ENCODE results near the gene GNB1L. TPM values are rescaled to one million over a fixed set of nuclear protein-coding genes. Genes with fewer than 3 reads are reported as not detected.
"Not testable (repeated sequence)": the region's sequence is repeated elsewhere in the genome, so short reads cannot be mapped to it uniquely, and the experiment has no call there.

Gene GNB1L
- total RNA-seq, 2 donors from 2014 or later, result 2.5 to 4.5 TPM

- intact Hi-C loops (cut with DNase I), result no loop called here
- DNase-seq (no peak), ATAC-seq (no peak)
Measured at GRCh38 chr22:19793661-19794310, 60.9 kb downstream of the GNB1L start.

- intact Hi-C loops (cut with DNase I), result no loop called here
- DNase-seq, result no peak
- no peak for ATAC-seq
Measured at GRCh38 chr22:19793161-19793560, 61.5 kb downstream of the GNB1L start.

- ATAC-seq; intact Hi-C loops (cut with DNase I); DNase-seq: not testable (repeated sequence)
Measured at GRCh38 chr22:19792383-19792896, 62.2 kb downstream of the GNB1L start.

DNA sequence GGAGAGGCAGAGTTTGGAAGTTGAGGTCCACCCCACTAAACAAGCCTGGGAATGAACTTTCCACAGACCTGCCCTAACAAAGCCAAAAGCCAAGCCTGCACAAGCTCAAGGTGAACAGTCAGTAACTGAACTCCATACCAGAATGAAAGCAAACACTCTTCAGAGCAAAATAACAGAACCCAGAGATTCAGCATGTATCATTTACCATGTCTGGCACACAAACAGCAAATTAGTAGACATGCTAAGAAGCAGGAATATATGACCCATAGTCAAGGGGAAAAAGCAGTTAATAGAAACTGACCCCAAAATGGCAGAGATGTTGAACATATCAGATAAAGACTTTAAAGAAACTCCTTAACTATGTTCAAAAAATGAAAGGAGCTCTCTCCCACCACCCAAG is 62.8 kb downstream of the GNB1L start:
- no peak for ATAC-seq
- no peak for DNase-seq
- intact Hi-C loops (cut with DNase I), result no loop called here

DNA sequence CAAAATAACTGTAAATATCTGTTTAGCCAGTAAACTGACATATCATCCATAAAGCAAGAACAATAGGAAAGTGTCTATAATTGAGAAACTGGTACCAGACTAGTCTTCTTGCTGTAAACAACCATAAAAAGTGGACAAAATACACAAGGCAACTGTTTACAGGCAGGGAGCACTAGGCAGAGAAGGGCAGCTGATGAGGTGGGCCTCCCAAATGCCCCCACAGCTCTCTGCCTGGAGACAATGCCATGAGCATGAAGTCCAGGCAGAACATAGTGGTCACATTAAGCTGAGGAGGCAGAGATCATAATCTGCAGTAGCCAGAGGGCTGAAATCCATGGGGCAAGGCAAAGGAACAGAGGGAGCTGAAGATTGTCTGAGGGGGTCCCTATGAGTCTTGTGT is 63.4 kb downstream of the GNB1L start:
- intact Hi-C loops (cut with DNase I), result no loop called here
- ATAC-seq (no peak), DNase-seq (no peak)

DNA sequence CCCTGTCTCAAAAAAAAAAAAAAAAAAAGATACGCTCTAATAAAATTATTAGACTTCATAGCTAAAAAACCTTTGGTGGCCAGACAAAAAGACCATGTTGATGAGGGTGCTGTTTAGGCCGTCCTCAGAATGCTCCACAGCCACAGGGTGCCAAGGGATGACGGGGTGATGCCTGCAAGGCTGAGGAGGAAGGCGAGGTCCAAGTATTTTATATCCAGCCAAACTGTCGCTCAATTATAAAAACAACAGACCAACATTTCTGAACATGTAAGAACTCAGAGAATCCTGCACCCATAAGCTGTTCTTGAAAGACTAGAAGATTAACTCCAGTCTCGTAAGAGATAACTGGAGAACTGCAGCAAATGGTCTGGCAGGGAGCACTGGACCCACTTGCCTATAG is 64.8 kb downstream of the GNB1L start:
- no peak for DNase-seq
- no peak for ATAC-seq
- intact Hi-C loops (cut with DNase I), result no loop called here

DNA sequence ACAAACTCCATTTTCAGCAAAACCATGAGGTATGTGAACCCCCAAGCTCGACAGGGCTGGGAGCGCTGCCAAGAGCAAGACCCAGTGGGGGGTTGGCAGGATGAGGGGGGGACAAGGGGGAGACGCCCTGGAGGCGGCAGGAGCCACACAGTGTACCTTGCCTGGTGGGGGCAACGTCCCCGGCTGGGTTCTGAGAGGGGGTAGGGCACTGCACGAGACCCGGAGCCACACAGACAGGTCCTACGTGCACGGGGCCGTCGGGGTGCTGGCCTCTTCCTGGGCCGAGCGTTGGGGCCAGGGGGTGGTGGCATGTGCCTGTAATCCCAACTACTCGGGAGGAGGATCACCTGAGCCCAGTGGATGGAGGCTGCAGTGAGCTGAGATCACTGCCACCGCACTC is 65.3 kb downstream of the GNB1L start:
- DNase-seq, result no peak
- intact Hi-C loops (cut with DNase I), result no loop called here
- ATAC-seq, result no peak

DNA sequence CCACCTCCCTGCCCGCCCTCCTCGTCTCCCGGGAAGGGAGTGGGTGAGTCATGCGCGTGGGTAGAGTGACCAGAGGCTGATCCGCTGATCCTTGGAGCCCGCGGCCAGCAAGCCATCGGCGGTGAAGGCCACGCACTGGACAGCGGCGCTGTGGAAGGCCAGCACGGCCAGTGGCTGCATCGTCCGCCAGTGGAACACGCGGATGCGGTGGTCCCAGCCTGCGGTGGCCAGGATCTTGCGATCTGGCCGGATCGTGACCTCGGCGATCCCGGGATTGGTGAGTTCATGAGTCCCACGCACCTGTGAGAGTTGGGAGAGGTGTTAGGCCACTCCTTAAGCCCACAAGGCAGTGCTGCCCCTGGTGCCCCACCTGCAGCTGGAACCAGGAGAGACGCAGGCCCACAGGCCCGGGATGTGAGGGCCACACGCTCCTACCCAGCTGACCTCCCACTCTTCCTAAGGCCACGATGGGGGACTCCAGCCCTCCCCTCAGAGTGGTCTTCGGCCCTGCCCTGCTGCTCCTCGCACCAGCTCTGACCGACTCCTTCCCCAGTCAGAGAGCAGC is 65.9 kb downstream of the GNB1L start:
- intact Hi-C loops (cut with DNase I), result no loop called here
- DNase-seq, result no peak
- no peak for ATAC-seq

- no peak for DNase-seq
- intact Hi-C loops (cut with DNase I), result no loop called here
- ATAC-seq, result no peak
Measured at GRCh38 chr22:19787849-19788141, 66.9 kb downstream of the GNB1L start.

DNA sequence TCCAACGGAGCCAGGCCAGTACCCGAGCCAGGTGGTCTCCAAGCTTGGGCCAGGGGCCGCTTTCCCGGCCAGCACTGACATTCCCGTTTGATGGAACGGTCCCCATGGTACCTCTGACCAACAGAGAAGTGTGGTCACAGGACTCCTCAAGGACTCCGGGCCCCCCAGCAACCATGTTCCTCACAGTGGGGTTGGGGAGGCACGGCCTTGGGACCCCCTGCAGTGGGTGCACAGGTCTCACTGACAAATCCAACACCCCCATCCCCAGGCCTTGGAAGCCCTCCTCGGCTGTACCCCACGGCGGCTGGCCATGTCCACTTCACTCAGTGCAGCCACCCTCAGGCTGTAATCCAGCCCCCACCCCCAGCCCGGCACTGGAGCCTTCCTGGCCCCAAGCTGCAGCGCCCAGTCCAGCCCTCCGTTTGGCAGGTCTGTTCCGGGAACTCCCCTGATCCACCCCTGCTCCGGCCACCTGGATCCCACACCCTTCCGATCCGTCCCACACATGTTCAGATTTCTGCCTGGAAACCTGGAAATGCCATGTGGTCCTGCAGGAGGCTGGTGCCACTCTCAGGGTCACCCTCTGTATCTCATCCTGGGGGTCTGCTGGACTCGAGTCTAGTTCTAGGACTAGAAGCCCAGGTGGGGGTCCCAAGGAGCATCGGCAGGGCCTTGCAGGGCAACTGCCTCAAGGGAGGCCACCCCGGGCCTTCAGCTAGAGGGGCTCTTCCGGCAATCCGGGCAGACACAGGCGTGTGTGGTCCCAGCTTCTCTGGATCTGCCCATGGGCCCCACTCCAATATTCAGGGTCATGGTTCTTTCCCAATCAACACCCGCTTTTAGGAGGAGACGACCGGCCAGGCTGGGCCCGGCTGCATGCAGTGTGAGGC is 67.5 kb downstream of the GNB1L start:
- intact Hi-C loops (cut with DNase I), result no loop called here
- ATAC-seq (no peak), DNase-seq (no peak)

GRCh38 chr22:19786264-19786585 is 68.4 kb downstream of the GNB1L start:
- DNase-seq (no peak), ATAC-seq (no peak)
- intact Hi-C loops (cut with DNase I), result no loop called here

DNA sequence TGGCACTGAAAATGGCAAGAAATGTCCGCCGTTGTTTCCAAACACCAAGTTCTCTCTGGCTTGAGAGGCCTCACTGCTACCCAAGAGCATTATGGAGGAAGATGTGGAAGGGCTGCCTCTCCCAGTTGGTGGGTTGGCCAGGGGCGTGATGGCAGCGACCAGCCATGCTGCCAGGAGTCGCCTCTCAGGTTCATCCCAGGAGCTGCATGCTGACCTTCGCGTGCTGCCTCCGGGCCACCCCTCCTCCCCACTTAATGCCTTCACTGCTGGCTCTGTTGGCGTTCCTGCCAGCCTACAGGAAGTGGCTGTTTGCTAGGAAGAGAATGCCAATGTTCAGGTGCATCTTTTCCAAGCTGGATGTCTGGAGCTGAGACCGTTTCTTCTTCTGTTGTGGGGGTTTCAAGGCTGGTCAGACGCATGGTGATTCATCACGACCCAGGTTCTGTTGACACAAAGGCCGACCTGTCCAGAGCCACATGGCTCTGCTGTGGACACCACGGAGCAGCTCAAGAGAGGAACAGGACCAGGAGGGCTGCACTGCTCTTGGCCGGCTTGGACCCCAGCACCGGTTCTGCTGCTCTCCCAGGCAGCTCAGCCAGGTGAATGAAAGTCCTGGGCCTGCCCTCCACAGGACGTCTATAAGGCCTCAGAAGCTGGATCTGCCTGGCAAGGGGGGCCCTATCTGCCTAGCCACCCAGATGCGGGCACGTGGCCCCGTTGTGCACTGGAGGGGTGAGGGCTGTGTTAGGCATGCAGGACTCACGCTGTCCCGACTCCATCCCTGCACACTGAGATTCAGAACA is 69.0 kb downstream of the GNB1L start:
- DNase-seq, result no peak
- no peak for ATAC-seq
- intact Hi-C loops (cut with DNase I), result no loop called here

GRCh38 chr22:19784384-19785175 is 70.1 kb downstream of the GNB1L start:
- intact Hi-C loops (cut with DNase I), result no loop called here
- no peak for DNase-seq
- no peak for ATAC-seq

DNA sequence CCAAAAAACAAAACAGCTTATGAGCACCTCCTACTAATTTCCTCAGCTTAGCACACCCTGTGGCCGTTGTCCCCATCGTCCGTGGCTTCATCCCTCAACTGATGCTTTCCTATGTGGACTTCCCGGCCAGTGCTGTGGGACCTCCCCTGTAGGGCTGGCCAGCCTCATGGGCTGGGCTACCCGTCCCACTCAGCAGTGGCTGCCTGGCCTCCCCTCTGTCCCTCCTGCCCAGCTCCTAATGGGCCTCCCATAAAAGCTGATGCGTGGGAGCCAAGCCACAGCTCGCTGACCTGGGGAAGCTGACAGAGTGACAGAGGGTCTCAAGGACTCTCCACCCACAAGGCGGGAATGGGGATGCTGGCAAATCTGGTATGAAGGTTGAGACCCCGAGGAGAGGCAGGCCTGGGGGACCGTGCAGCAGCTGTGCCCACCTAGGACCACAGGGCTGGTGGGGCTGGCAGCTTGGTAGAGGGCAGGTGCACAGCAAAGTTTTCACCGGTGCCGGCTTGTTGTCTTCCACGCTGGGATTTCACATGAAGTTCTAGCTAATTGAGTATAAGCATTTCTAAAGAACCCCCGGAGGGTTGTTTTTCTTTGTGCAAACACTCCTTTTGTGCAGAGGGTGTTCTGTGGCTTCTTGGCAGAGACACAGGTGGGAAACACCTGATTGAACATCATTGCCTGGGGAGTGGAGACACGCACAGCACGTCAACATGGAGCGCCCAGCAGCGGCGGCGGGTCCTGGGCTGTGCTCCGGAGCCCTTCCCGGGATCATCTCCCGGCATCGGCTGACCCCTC is 70.9 kb downstream of the GNB1L start:
- ATAC-seq (no peak), DNase-seq (no peak)
- intact Hi-C loops (cut with DNase I), result no loop called here

DNA sequence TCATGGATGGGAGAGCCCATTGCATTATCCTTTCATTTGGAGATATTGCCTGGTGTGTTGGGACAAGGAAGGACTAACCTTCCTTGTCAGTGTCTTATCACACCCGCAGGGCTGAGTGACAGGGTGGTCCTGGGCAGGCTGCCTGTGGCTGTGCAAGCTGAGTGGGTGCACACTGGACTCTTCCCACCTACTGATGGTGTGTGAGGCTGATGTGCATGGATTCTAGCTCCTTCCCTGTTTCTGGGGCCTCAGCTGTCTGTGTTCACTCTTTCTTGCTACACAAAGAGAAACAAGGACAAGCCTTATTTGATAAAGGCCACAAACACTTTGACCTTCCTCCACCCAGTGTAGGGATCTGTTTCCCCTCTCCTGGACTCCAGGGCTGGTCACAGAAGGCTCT is 72.1 kb downstream of the GNB1L start:
- ATAC-seq (no peak), DNase-seq (no peak)
- intact Hi-C loops (cut with DNase I), result no loop called here

GRCh38 chr22:19779685-19780268 is 74.9 kb downstream of the GNB1L start:
- DNase-seq (no peak), ATAC-seq (no peak)
- intact Hi-C loops (cut with DNase I), result no loop called here

GRCh38 chr22:19779011-19779421 is 75.7 kb downstream of the GNB1L start:
- intact Hi-C loops (cut with DNase I), result no loop called here
- DNase-seq (no peak), ATAC-seq (no peak)

DNA sequence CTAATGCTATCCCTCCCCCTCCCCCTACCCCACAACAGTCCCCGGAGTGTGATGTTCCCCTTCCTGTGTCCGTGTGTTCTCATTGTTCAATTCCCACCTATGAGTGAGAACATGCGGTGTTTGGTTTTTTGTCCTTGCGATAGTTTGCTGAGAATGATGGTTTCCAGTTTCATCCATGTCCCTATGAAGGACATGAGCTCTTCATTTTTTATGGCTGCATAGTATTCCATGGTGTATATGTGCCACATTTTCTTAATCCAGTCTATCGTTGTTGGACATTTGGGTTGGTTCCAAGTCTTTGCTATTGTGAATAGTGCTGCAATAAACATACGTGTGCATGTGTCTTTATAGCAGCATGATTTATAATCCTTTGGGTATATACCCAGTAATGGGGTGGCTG is 77.5 kb downstream of the GNB1L start:
- intact Hi-C loops (cut with DNase I); DNase-seq; ATAC-seq: not testable (repeated sequence)
